ENCODE results near the gene ACSS3. TPM values are rescaled to one million over a fixed set of nuclear protein-coding genes. Genes with fewer than 3 reads are reported as not detected.

ACSS3 gene
- polyA plus RNA-seq, 3 donors, result 20.1 to 21.3 (median 21.2) TPM

GRCh38 chr12:81216739-81217138 lies 138.9 kb downstream of the ACSS3 start:
- no peak for DNase-seq (ENCODE audit: low read depth in 3 of 3, low spot score in 2 of 3)

- no peak for DNase-seq (ENCODE audit: low read depth in 3 of 3, low spot score in 2 of 3)
These were observed 143.8 kb downstream of the ACSS3 start for GRCh38 chr12:81221681-81222080.

- DNase-seq (ENCODE audit: low read depth in 3 of 3, low spot score in 2 of 3), result no peak
These were observed 145.1 kb downstream of the ACSS3 start for GRCh38 chr12:81222846-81223592.

- DNase-seq (ENCODE audit: low read depth in 3 of 3, low spot score in 2 of 3), result no peak
These were observed 146.7 kb downstream of the ACSS3 start for GRCh38 chr12:81224626-81225025.

DNA sequence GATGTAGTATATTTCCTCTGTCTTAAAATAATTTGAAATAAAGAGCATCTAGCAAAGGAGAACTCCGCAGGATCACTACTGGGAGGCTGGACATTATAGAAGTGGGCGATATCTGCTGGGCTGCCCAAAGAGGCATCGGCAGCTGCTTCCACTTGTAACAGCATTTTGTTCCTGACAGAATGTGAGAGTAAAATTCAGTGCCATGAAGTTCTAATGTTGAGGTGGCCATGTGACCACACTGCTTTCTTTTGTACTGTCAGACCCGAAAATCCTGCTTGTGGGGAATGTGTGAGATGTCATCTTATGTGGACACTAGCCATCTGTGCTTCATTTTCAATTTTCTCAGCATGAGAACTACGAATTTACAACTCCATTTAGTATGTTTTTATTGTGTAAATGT lies 151.9 kb downstream of the ACSS3 start:
- DNase-seq (ENCODE audit: low read depth in 3 of 3, low spot score in 2 of 3), result no peak

DNA sequence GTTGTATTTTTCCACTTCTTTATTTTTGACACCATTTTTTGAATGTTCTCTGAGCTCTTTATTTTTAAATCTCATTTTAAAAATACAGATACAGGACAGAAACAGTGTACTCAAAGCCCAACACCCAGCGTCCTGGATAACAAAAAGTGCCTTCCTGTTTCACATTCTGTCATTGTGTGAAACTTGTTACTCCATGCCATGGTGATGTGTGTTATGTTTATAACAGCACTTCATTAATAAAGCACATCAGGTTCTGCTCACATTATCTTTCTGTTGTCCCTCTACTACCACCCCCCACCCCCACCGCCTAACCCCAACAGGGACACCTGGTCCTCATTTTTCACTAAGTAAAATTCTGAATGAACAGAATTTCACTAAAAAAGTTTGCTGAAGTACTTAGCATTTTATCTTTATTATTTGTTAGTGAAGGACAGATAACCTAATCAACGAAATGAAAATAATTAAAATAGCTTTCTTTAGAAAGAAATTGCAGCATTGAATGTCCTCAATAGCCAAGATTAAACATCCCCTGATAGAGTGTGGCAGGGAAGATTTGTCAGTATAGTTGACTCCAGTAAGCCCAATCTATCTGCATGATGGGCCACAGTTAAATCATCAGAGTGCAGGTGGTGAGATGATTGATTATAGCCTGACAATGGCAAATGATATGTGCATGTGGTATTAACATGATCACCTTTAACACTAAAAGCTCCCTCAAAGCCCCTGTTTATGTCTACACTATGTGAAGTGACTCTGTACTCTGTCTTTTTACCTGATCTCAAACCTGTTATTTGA lies 153.9 kb downstream of the ACSS3 start:
- DNase-seq (ENCODE audit: low read depth in 3 of 3, low spot score in 2 of 3), result no peak

- peak; percentile 18 to 44 (median 35) for DNase-seq (ENCODE audit: low read depth in 3 of 3, low spot score in 2 of 3)
These were observed 167.6 kb downstream of the ACSS3 start for GRCh38 chr12:81245458-81245857.

- DNase-seq (ENCODE audit: low read depth in 3 of 3, low spot score in 2 of 3), result no peak
These were observed 168.2 kb downstream of the ACSS3 start for GRCh38 chr12:81245907-81246570.

- no peak for DNase-seq (ENCODE audit: low read depth in 3 of 3, low spot score in 2 of 3)
These were observed 172.1 kb downstream of the ACSS3 start for GRCh38 chr12:81249976-81250375.

GRCh38 chr12:81252228-81252627 lies 174.3 kb downstream of the ACSS3 start:
- DNase-seq (ENCODE audit: low read depth in 3 of 3, low spot score in 2 of 3), result no peak

DNA sequence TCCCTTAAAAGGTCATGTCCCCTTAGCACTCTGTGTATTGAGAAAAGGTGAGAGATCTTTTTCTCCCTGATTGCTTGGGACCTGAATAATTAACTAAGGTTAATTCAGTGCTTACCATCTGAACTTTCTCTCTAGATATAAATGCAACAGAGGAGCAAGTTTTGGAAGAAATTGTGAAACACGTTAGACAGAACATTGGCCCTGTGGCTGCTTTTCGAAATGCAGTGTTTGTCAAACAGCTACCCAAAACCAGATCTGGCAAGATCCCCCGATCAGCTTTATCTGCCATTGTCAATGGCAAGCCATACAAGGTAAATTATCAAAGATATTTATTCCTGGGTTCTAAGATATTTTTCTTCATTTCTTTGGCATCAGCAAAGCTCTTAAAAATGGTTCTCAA lies 175.5 kb downstream of the ACSS3 start:
- no peak for DNase-seq (ENCODE audit: low read depth in 3 of 3, low spot score in 2 of 3)

GRCh38 chr12:81255456-81255855 lies 177.6 kb downstream of the ACSS3 start:
- no peak for DNase-seq (ENCODE audit: low read depth in 3 of 3, low spot score in 2 of 3)

- DNase-seq (ENCODE audit: low read depth in 3 of 3, low spot score in 2 of 3), result no peak
These were observed 178.1 kb downstream of the ACSS3 start for GRCh38 chr12:81255947-81256346.

DNA sequence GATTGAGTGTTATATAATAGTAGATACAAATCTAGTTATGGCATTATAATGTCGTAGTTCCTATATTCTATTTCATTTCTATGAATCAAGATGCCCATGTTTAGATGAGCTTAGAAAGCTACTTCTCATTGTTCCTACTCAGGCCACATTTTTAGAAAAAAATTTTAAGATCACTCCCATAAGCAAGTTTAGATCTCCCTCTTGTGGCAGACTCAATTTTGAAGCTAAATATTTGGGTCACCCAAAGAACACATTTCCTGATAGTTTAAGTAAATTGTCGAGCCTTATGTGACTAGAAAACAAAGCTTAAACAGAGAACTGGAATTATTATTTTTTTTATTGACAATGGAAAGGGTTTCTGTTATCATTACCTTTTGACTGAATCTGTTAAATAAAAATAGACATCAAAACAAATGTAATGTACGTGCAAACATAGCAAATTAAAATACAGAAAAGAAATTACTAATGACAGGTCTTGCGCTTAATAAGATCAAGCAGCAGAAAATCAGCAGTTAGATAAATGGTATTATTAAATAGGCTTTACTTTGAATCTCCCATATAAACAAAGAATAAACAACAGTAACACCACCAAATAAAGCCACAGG lies 180.2 kb downstream of the ACSS3 start:
- peak in 2 of 3 donors; percentile 29 to 34 for DNase-seq (ENCODE audit: low read depth in 3 of 3, low spot score in 2 of 3)

DNA sequence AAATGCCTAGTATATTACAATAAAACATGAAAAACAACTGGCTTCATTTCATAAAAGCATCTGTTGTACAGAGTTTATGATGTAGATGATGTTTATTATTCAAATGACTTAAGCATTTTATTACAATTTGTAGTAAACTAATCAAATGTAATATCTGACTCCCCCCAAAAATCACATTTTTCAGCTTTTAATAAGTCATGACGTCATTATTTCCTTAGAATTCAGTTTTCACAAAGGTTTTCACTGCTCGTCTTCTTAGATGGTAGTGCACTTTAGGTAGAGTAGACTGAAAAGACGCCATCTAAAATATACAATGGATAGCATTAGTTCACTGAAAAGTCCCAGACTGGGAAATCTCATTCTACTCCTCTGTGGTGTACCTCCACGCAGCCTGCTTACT lies 181.5 kb downstream of the ACSS3 start:
- DNase-seq (ENCODE audit: low read depth in 3 of 3, low spot score in 2 of 3), result no peak

DNA sequence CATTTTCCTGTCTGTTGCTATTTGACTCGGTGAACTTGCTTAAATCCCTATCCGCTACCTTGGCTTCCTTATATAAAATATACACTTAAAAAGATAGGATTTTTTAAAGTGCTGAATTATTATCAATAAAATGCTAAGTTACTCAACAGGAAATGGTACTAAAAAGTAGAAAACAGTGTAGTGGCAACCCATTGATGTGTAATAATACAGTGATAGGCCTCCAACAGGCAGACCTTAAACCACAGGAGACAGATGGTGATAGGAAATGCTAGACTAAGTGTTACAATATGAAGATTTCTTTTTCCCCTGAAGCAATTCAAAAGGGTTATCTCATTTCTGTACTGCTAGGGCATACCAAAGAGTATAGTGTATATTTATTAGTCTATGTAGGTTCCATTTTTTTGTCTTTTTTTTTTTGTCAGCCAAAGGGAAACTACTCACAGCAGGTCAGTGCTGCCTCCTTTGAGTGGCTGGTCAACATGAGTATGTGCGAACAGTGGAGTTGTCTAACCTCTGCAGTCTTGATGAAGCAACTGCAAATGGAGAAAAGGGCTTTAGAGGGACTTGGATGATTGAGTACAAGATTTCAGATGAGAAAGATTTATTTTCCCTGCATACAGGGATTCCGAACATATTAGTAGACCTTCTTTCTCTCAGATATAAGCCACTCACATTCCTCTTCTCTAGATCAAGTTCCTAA lies 183.8 kb downstream of the ACSS3 start:
- DNase-seq (ENCODE audit: low read depth in 3 of 3, low spot score in 2 of 3), result no peak

- no peak for DNase-seq (ENCODE audit: low read depth in 3 of 3, low spot score in 2 of 3)
These were observed 185.2 kb downstream of the ACSS3 start for GRCh38 chr12:81263072-81263471.

- no peak for DNase-seq (ENCODE audit: low read depth in 3 of 3, low spot score in 2 of 3)
These were observed 192.5 kb downstream of the ACSS3 start for GRCh38 chr12:81270385-81270784.

GRCh38 chr12:81274637-81275529 lies 197.0 kb downstream of the ACSS3 start:
- no peak for DNase-seq (ENCODE audit: low read depth in 3 of 3, low spot score in 2 of 3)

GRCh38 chr12:81284137-81284536 lies 206.3 kb downstream of the ACSS3 start:
- DNase-seq (ENCODE audit: low read depth in 3 of 3, low spot score in 2 of 3), result no peak
